DMS53 (cell line): ENCODE data around the gene DGKZ.
A peak's percentile ranks its signal among the peaks of the same experiment; 100 is the strongest.

Experiments
- DNase-seq: peaks from one replicate; lab custom pipeline; 2025; lab: John Stamatoyannopoulos, UW

The DGKZ gene

GRCh38 chr11:46345881-46346484 is 1.3 kb upstream of the DGKZ start:
- no peak for DNase-seq

GRCh38 chr11:46347637-46348311 is 511 bp downstream of the DGKZ start:
- DNase-seq, result peak; percentile 36

GRCh38 chr11:46348566-46349401 is 1.5 kb downstream of the DGKZ start:
- no peak for DNase-seq

- no peak for DNase-seq
These were observed 3.4 kb downstream of the DGKZ start for GRCh38 chr11:46350695-46351094.

GRCh38 chr11:46351148-46351547 is 3.9 kb downstream of the DGKZ start:
- DNase-seq, result no peak

GRCh38 chr11:46351606-46352005 is 4.3 kb downstream of the DGKZ start:
- no peak for DNase-seq

GRCh38 chr11:46352063-46352841 is 5.0 kb downstream of the DGKZ start:
- DNase-seq, result peak; percentile 27

- DNase-seq, result no peak
These were observed 6.4 kb downstream of the DGKZ start for GRCh38 chr11:46353698-46354097.

- DNase-seq, result no peak
These were observed 9.7 kb downstream of the DGKZ start for GRCh38 chr11:46356924-46357482.

- DNase-seq, result no peak
These were observed 10.2 kb downstream of the DGKZ start for GRCh38 chr11:46357483-46357936.

GRCh38 chr11:46359953-46360352 is 12.7 kb downstream of the DGKZ start:
- DNase-seq, result no peak

- DNase-seq, result no peak
These were observed 13.6 kb downstream of the DGKZ start for GRCh38 chr11:46360878-46361277.

GRCh38 chr11:46361283-46362155 is 14.3 kb downstream of the DGKZ start:
- DNase-seq, result no peak

GRCh38 chr11:46362156-46363030 is 15.1 kb downstream of the DGKZ start:
- DNase-seq, result no peak

- DNase-seq, result peak; percentile 91
These were observed 15.8 kb downstream of the DGKZ start for GRCh38 chr11:46363031-46363407.

- DNase-seq, result peak; percentile 85
These were observed 16.3 kb downstream of the DGKZ start for GRCh38 chr11:46363455-46364005.

- DNase-seq, result no peak
These were observed 16.8 kb downstream of the DGKZ start for GRCh38 chr11:46364056-46364455.

GRCh38 chr11:46364791-46365190 is 17.5 kb downstream of the DGKZ start:
- DNase-seq, result no peak

GRCh38 chr11:46366260-46366659 is 19.0 kb downstream of the DGKZ start:
- DNase-seq, result no peak
